CD4-positive, alpha-beta memory T cell (primary cell): ENCODE results near the gene NT5C2. TPM values are rescaled to one million over a fixed set of nuclear protein-coding genes. Genes with fewer than 3 reads are reported as not detected.
A peak's percentile ranks its signal among the peaks of the same experiment; 100 is the strongest.

Source experiments
- CTCF ChIA-PET: fragments of 350-600 bp; sonication (Branson Sonifier 250); formaldehyde crosslinking; loops from one replicate; lab custom pipeline; 2021; ENCODE audit warnings: inconsistent platforms; ENCODE audit not compliant: partially characterized antibody; lab: Charles Lee
- POLR2A ChIA-PET: fragments of 350-600 bp; sonication (Branson Sonifier 250); formaldehyde crosslinking; loops from one replicate; lab custom pipeline; 2021; ENCODE audit not compliant: partially characterized antibody; lab: Charles Lee
- DNase-seq, 5 donors: peaks; one replicate each; pipeline versions ENCODE4 v3.0.0 to v3.0.0-alpha.2; 2020 to 2022; ENCODE audit warnings: mixed read lengths in 1 of 5
- H3K27ac ChIP-seq: one replicate; pipeline ENCODE4 v1.7.0; 2013; ENCODE audit warnings: low read depth, low read length
- H3K27me3 ChIP-seq: 2 replicates; pipeline ENCODE4 v1.7.0; 2013; ENCODE audit warnings: mild to moderate bottlenecking, low read length, moderate library complexity; ENCODE audit not compliant: insufficient read depth
- H3K36me3 ChIP-seq: 2 replicates; pipeline ENCODE4 v1.7.0; 2013; ENCODE audit warnings: mild to moderate bottlenecking, low read length, moderate library complexity; ENCODE audit not compliant: insufficient read depth
- H3K4me1 ChIP-seq: 2 replicates; pipeline ENCODE4 v1.7.0; 2013; ENCODE audit warnings: mild to moderate bottlenecking, low read length, moderate library complexity; ENCODE audit not compliant: insufficient read depth
- H3K4me3 ChIP-seq, 2 donors: one replicate each; pipeline ENCODE4 v1.7.0; 2013; ENCODE audit warnings: low read length in 2 of 2, mild to moderate bottlenecking in 1 of 2
- H3K9me3 ChIP-seq, 2 donors: one replicate each; pipeline ENCODE4 v1.7.0; 2013; ENCODE audit warnings: low read length in 2 of 2, control low read depth in 1 of 2; ENCODE audit not compliant: control insufficient read depth in 1 of 2
- H3K27ac Mint-ChIP-seq, 7 donors: one replicate each; pipeline ENCODE4 v1.8.0; 2020 to 2021; ENCODE audit warnings: mixed read lengths in 7 of 7, mild to moderate bottlenecking in 6 of 7, inconsistent platforms in 3 of 7, moderate library complexity in 3 of 7
- H3K27me3 Mint-ChIP-seq, 2 donors: one replicate each; pipeline ENCODE4 v1.8.0; 2020 to 2021; ENCODE audit warnings: mixed read lengths in 2 of 2
- H3K36me3 Mint-ChIP-seq, 2 donors: one replicate each; pipeline ENCODE4 v1.8.0; 2020 to 2021; ENCODE audit warnings: mixed read lengths in 2 of 2, inconsistent platforms in 1 of 2, mild to moderate bottlenecking in 1 of 2
- H3K4me1 Mint-ChIP-seq, 4 donors: one replicate each; pipeline ENCODE4 v1.8.0; 2020 to 2021; ENCODE audit warnings: mixed read lengths in 4 of 4, mild to moderate bottlenecking in 1 of 4
- H3K4me3 Mint-ChIP-seq, 8 donors: one replicate each; pipeline ENCODE4 v1.8.0; 2020 to 2021; ENCODE audit warnings: mixed read lengths in 8 of 8, mild to moderate bottlenecking in 7 of 8, moderate library complexity in 6 of 8, inconsistent platforms in 3 of 8
- H3K9me3 Mint-ChIP-seq, 8 donors: one replicate each; pipeline ENCODE4 v1.8.0; 2020 to 2021; ENCODE audit warnings: mixed read lengths in 8 of 8, mild to moderate bottlenecking in 5 of 8, inconsistent platforms in 3 of 8, moderate library complexity in 1 of 8
- intact Hi-C: fragments of 100-400 bp; cut with micrococcal nuclease; formaldehyde crosslinking; loops from one replicate; pipeline ENCODE4 v1.15.1; 2023
- polyA plus RNA-seq, 2 donors: library from polyadenylated mRNA; unstranded; fragments of 300-500 nt; fragmentation: Illumina TruSeq; gene quantifications; one replicate each; pipeline ENCODE4 v1.2.3, GENCODE V29; 2021
- total RNA-seq, 2 experiments: library from RNA; stranded (reverse); gene quantifications; one replicate each; pipeline ENCODE4 v1.2.3, GENCODE V29; 2021

The NT5C2 gene
- total and polyA plus RNA-seq, 4 experiments from 2014 or later, result 54.3 to 80.4 (median 79.3) TPM

GRCh38 chr10:103082683-103083082, 110.4 kb downstream of the NT5C2 start:
- Histone ChIP-seq H3K36me3 (peaks cover 6% of the 10 kb centered on the region), H3K27ac (no peak overlapping the region), H3K9me3 (no peaks in the 10 kb centered on the region), H3K27me3 (no peaks in the 10 kb centered on the region), H3K4me3 (no peak overlapping the region), H3K4me1 (no peaks in the 10 kb centered on the region)
- Mint-ChIP-seq H3K36me3 (peaks cover 24 to 42% of the 10 kb centered on the region in 2 donors), H3K4me1 (no peaks in the 10 kb centered on the region), H3K27ac (peak overlapping the region in 4 of 7 donors; percentile 13 to 65 (median 28)), H3K4me3 (no peak overlapping the region), H3K9me3 (no peaks in the 10 kb centered on the region), H3K27me3 (no peaks in the 10 kb centered on the region)
- ChIA-PET CTCF (interaction anchor here (0.9 kb wide), 1 partner anchor 13 kb away, joined by 3 read pairs; no protein-coding TSS in a partner anchor), POLR2A (interaction anchor here (1.2 kb wide), 1 partner anchor 13 kb away, joined by 3 read pairs; no protein-coding TSS in a partner anchor)
- no peak for DNase-seq
- intact Hi-C loops, result no loop called here

DNA sequence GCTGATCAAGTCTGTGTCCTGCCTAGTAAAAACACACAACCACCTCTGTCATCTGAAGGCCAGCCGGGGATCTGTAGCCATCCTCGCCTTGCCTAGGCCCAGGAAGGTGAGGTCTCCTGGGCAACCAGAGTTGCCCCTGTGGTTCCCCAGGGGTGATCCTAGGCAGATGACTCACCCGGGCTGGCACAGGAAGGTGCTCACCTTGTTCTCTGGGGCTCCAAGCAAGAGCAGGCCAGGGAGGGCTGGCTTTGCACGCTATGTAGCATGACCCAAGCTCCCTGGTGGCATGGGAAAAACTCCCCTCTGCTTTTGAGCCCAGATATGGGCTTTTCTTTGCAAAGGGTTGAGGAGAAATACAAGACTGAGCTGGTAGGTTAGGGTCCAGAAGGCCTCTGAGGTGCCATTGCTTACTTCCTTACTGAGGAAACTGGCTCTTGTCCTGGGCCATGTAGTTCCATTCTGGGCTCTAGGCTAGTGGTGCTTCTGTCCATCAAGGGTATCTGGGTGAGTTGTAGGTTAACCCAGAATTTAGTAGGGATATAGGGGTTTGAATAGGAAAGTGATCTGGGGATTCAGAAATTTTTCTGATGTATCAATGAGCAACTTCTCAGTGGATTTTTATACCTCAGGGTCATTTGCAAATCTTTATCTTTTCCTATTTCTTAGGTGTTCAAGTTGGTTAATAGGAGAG, 112.0 kb downstream of the NT5C2 start:
- Mint-ChIP-seq H3K4me1 (no peaks in the 10 kb centered on the region), H3K9me3 (no peaks in the 10 kb centered on the region), H3K27ac (peak overlapping the region in 3 of 7 donors; percentile 55 to 65 (median 57)), H3K27me3 (no peaks in the 10 kb centered on the region), H3K4me3 (no peak overlapping the region), H3K36me3 (peaks cover 26 to 43% of the 10 kb centered on the region in 2 donors)
- POLR2A ChIA-PET, result no interaction called here
- no peak for DNase-seq
- H3K4me3 ChIP-seq, result no peak overlapping the region
- peaks cover 7% of the 10 kb centered on the region for H3K36me3 ChIP-seq
- CTCF ChIA-PET, result no interaction called here
- no peak overlapping the region for H3K27ac ChIP-seq
- intact Hi-C loops, result no loop called here
- no peaks in the 10 kb centered on the region for H3K9me3 ChIP-seq
- no peaks in the 10 kb centered on the region for H3K27me3 ChIP-seq
- H3K4me1 ChIP-seq, result no peaks in the 10 kb centered on the region

DNA sequence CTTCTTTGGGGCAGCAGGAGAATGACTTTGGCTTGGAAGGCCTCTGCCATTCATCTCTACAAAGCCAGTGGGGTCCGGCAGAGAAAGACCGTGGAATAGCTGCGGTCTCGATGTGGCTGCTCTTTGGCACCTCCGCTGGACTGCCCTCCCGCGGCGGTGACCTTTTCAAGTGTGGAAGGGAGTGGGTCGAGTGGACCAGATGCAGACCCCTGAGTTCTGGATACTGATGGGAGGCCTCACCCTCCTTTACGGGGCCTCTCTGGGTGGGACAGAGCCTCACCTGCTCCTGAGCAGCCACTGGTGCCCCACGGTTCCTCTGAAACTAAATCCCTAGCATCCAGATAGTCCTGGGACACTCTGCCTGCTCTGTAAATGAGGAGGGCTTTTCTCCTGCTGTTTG, 113.1 kb downstream of the NT5C2 start:
- Histone ChIP-seq H3K27me3 (no peaks in the 10 kb centered on the region), H3K9me3 (no peaks in the 10 kb centered on the region), H3K36me3 (peaks cover 7% of the 10 kb centered on the region), H3K4me3 (no peak overlapping the region), H3K27ac (no peak overlapping the region), H3K4me1 (no peaks in the 10 kb centered on the region)
- no peaks in the 10 kb centered on the region for H3K9me3 Mint-ChIP-seq
- H3K27me3 Mint-ChIP-seq, result no peaks in the 10 kb centered on the region
- no peak for DNase-seq
- intact Hi-C loops, result no loop called here
- peak overlapping the region in 1 of 7 donors; percentile 56 for H3K27ac Mint-ChIP-seq
- H3K36me3 Mint-ChIP-seq, result peaks cover 22 to 38% of the 10 kb centered on the region in 2 donors
- ChIA-PET CTCF (interaction anchor here (0.6 kb wide), 1 partner anchor 112 kb away, joined by 4 read pairs; no protein-coding TSS in a partner anchor), POLR2A (no interaction called here)
- H3K4me1 Mint-ChIP-seq, result no peaks in the 10 kb centered on the region
- H3K4me3 Mint-ChIP-seq, result no peak overlapping the region

GRCh38 chr10:103079100-103079499, 114.0 kb downstream of the NT5C2 start:
- H3K27me3 Mint-ChIP-seq, result no peaks in the 10 kb centered on the region
- Histone ChIP-seq H3K36me3 (peaks cover 7% of the 10 kb centered on the region), H3K27ac (no peak overlapping the region), H3K27me3 (no peaks in the 10 kb centered on the region), H3K4me1 (no peaks in the 10 kb centered on the region), H3K4me3 (no peak overlapping the region), H3K9me3 (no peaks in the 10 kb centered on the region)
- POLR2A ChIA-PET, result no interaction called here
- intact Hi-C loops, result no loop called here
- no peak overlapping the region for H3K4me3 Mint-ChIP-seq
- H3K27ac Mint-ChIP-seq, result no peak overlapping the region
- no peak for DNase-seq
- CTCF ChIA-PET, result no interaction called here
- H3K36me3 Mint-ChIP-seq, result peaks cover 23 to 36% of the 10 kb centered on the region in 2 donors
- no peaks in the 10 kb centered on the region for H3K9me3 Mint-ChIP-seq
- no peaks in the 10 kb centered on the region for H3K4me1 Mint-ChIP-seq

- H3K4me3 Mint-ChIP-seq, result no peak overlapping the region
- H3K27me3 Mint-ChIP-seq, result no peaks in the 10 kb centered on the region
- H3K27ac Mint-ChIP-seq, result peak overlapping the region in 1 of 7 donors; percentile 55
- DNase-seq, result no peak
- Histone ChIP-seq H3K9me3 (no peaks in the 10 kb centered on the region), H3K36me3 (peaks cover 7% of the 10 kb centered on the region), H3K4me1 (no peaks in the 10 kb centered on the region), H3K27me3 (no peaks in the 10 kb centered on the region), H3K4me3 (no peak overlapping the region), H3K27ac (no peak overlapping the region)
- H3K36me3 Mint-ChIP-seq, result peaks cover 23 to 34% of the 10 kb centered on the region in 2 donors
- no peaks in the 10 kb centered on the region for H3K4me1 Mint-ChIP-seq
- no peaks in the 10 kb centered on the region for H3K9me3 Mint-ChIP-seq
- intact Hi-C loops, result no loop called here
- ChIA-PET POLR2A (no interaction called here), CTCF (no interaction called here)
Observed at GRCh38 chr10:103078676-103079075, 114.4 kb downstream of the NT5C2 start.

DNA sequence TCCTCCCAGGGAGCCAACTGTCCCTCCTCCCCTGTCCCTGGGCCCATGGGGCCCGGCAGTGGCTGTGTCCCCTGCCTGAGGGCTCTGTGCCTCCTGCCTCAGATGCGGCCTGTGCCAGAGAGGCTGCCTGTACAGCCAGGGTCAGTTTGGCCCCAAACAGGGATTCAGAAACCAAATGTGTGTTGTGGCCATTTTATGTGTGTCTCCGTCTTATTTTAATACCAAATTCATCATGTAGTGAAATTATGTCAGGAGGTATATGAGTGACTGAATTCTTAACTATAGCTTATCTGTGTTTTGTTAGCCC, 114.8 kb downstream of the NT5C2 start:
- no peaks in the 10 kb centered on the region for H3K9me3 Mint-ChIP-seq
- CTCF ChIA-PET, result no interaction called here

DNA sequence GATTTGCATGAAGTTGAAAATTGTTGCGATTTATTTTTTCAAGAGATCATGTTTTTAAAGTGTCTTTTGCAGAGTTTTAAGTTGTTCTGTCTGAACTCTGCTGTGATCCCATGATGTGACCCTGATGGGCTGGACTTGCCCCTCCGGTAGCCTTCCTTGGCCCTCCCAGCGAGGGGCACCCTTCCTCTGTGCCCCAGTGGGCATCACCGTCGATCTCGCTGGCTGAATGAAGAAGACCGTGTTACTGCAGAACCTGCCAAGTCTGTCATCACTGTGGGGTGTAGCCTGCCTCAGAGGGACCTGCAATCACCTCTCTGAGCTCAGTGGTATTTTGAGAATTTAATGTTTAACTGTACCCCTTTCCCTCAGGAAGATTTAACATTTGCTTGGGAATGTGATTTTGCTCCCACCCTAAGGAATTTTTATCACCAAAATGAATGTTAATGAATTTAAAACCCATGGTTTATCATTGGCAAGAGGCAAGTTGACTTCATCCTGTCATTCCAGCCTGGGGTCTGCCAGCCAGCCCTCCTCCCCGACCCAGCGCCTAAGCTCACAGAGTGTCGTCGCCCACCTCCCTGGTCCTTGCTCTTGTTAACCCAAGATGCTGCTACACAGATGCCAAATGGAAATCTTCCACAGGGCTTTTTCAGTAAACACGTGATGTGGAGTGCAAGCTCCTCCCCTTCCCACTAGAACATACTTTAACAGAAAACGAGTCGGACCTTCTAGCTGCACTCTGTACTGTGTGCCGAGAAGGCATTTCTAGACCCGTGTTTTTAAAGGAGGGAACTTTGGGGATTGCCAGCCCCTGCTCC, 115.4 kb downstream of the NT5C2 start:
- no peaks in the 10 kb centered on the region for H3K27me3 Mint-ChIP-seq
- no peak for DNase-seq
- Histone ChIP-seq H3K9me3 (no peaks in the 10 kb centered on the region), H3K27me3 (no peaks in the 10 kb centered on the region), H3K4me3 (no peak overlapping the region), H3K4me1 (no peaks in the 10 kb centered on the region), H3K27ac (no peak overlapping the region), H3K36me3 (peaks cover 7% of the 10 kb centered on the region)
- no peak overlapping the region for H3K4me3 Mint-ChIP-seq
- CTCF ChIA-PET, result interaction anchor here (0.6 kb wide), 1 partner anchor 1671 kb away, joined by 3 read pairs; no protein-coding TSS in a partner anchor
- H3K4me1 Mint-ChIP-seq, result no peaks in the 10 kb centered on the region
- peak overlapping the region in 2 of 7 donors; percentile 15 to 64 for H3K27ac Mint-ChIP-seq
- intact Hi-C loops, result no loop called here
- POLR2A ChIA-PET, result no interaction called here
- H3K9me3 Mint-ChIP-seq, result no peaks in the 10 kb centered on the region
- peaks cover 23 to 30% of the 10 kb centered on the region in 2 donors for H3K36me3 Mint-ChIP-seq

More for the DNA sequence above, 114.8 kb downstream of the NT5C2 start:
- Mint-ChIP-seq H3K27me3 (no peaks in the 10 kb centered on the region), H3K36me3 (peaks cover 23 to 31% of the 10 kb centered on the region in 2 donors), H3K4me1 (no peaks in the 10 kb centered on the region), H3K27ac (no peak overlapping the region), H3K4me3 (no peak overlapping the region)
- Histone ChIP-seq H3K9me3 (no peaks in the 10 kb centered on the region), H3K36me3 (peaks cover 7% of the 10 kb centered on the region), H3K27me3 (no peaks in the 10 kb centered on the region), H3K4me1 (no peaks in the 10 kb centered on the region), H3K27ac (no peak overlapping the region), H3K4me3 (no peak overlapping the region)
- POLR2A ChIA-PET, result no interaction called here
- DNase-seq, result no peak
- intact Hi-C loops, result no loop called here
